AG04450 (cell line): ENCODE results near the gene AGBL3. TPM values are rescaled to one million over a fixed set of nuclear protein-coding genes. Genes with fewer than 3 reads are reported as not detected.

ENCODE experiments used
- CTCF ChIA-PET: fragments of 300-600, 350-600 bp; formaldehyde crosslinking; extraction: SDS; loops from one replicate; lab custom pipeline; 2022; ENCODE audit warnings: antibody characterized with exemption, inconsistent platforms; lab: Charles Lee
- POLR2A ChIA-PET: fragments of 350-600 bp; formaldehyde crosslinking; extraction: SDS; loops from one replicate; lab custom pipeline; 2021; ENCODE audit warnings: antibody characterized with exemption, inconsistent platforms; lab: Yijun Ruan, JAX
- DNase-seq: peaks from one replicate; pipeline ENCODE4 v3.0.0-alpha.2; 2011; ENCODE audit warnings: low read depth, low spot score
- H3K27ac ChIP-seq: one replicate; pipeline ENCODE4 v1.5.1; 2012; ENCODE audit warnings: low read depth, low read length, control low read depth
- H3K27me3 ChIP-seq: one replicate; pipeline ENCODE4 v1.6.0; 2012; ENCODE audit warnings: low read length; ENCODE audit not compliant: control insufficient read depth, insufficient read depth
- H3K4me3 ChIP-seq: 2 replicates; pipeline ENCODE4 v1.5.1; 2011; ENCODE audit warnings: mild to moderate bottlenecking, low read depth, low read length, control low read depth
- H3K9me3 ChIP-seq: 2 replicates; pipeline ENCODE4 v1.5.1; 2012; ENCODE audit warnings: low read length; ENCODE audit not compliant: control insufficient read depth, insufficient read depth
- polyA plus RNA-seq: library from polyadenylated mRNA; depleted of rRNA; stranded (reverse); fragments of >200 nt; gene quantifications from 2 replicates; pipeline ENCODE4 v1.2.3, GENCODE V29; 2011
- TF ChIP-seq, protein P1 (sequence below): IDR thresholded peaks from 2 replicates; pipeline ENCODE4 v1.5.1; 2011; ENCODE audit warnings: low read depth, low read length, control low read depth, inconsistent platforms

AGBL3 gene
- polyA plus RNA-seq, 1 experiment = 0.38 TPM

DNA sequence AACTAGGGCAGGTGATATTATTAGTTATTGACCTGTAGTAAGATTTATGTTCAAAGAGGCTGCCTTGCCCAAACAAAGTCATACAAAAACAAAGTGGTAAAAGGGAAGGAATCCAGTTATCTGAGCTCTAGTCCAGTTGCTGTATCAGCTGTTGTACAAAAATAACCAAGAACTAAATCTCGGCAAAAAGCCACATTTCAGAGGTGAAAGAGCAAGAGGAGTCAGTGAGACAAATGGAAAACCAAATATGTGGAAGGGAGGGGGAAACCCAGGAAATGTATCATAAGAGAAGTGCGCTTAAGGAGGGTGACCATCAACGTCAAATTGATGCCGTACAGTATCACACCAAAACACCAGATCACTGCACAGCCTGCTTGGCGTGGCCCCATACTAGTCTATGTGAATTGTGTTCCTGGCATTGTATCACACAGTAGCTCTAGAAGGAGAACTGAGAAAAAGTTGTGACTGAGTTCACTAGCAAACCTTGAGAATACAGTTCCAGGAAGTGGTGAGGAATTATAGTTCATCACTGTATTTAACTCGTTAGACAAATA is 6.4 kb downstream of the AGBL3 start:
- no peak for DNase-seq
- Histone ChIP-seq H3K4me3 (no peak overlapping the region), H3K27ac (no peak overlapping the region), H3K9me3 (no peaks in the 10 kb centered on the region), H3K27me3 (no peaks in the 10 kb centered on the region)
- TF ChIP-seq, protein P1, sequence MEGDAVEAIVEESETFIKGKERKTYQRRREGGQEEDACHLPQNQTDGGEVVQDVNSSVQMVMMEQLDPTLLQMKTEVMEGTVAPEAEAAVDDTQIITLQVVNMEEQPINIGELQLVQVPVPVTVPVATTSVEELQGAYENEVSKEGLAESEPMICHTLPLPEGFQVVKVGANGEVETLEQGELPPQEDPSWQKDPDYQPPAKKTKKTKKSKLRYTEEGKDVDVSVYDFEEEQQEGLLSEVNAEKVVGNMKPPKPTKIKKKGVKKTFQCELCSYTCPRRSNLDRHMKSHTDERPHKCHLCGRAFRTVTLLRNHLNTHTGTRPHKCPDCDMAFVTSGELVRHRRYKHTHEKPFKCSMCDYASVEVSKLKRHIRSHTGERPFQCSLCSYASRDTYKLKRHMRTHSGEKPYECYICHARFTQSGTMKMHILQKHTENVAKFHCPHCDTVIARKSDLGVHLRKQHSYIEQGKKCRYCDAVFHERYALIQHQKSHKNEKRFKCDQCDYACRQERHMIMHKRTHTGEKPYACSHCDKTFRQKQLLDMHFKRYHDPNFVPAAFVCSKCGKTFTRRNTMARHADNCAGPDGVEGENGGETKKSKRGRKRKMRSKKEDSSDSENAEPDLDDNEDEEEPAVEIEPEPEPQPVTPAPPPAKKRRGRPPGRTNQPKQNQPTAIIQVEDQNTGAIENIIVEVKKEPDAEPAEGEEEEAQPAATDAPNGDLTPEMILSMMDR = no peak
- CTCF ChIA-PET = no interaction called here
- POLR2A ChIA-PET = no interaction called here

DNA sequence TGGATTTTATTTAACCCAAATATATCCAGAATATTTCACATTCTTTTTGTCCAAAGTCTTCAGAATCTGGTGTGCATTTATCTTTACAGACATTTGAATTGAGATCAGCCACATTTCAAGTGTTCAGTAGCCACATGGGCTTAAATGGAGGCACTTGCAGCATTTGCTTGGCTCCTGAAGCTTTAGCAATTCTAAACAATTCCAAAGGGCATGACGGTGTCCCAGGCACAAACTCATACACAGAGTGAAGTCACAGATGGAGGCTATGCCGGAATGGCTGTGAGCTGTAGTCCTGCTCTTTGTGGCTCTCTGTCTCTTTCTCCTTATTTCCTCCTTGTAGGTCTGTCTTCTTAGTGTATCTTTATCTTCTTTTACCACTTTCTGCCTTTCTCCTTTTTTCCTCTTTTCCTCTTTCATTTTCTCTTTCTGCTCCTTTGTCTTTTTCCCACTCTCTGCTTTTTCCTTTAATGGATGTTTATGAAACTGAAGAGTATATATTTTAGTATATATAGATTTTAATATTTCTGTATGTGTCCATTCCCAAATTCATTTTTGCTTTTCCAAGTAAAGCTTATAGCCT is 7.7 kb downstream of the AGBL3 start:
- DNase-seq = no peak
- no peak overlapping the region for H3K4me3 ChIP-seq
- POLR2A ChIA-PET = no interaction called here
- TF ChIP-seq, protein P1 = no peak
- no peak overlapping the region for H3K27ac ChIP-seq
- no peaks in the 10 kb centered on the region for H3K27me3 ChIP-seq
- CTCF ChIA-PET = no interaction called here
- H3K9me3 ChIP-seq = no peaks in the 10 kb centered on the region

DNA sequence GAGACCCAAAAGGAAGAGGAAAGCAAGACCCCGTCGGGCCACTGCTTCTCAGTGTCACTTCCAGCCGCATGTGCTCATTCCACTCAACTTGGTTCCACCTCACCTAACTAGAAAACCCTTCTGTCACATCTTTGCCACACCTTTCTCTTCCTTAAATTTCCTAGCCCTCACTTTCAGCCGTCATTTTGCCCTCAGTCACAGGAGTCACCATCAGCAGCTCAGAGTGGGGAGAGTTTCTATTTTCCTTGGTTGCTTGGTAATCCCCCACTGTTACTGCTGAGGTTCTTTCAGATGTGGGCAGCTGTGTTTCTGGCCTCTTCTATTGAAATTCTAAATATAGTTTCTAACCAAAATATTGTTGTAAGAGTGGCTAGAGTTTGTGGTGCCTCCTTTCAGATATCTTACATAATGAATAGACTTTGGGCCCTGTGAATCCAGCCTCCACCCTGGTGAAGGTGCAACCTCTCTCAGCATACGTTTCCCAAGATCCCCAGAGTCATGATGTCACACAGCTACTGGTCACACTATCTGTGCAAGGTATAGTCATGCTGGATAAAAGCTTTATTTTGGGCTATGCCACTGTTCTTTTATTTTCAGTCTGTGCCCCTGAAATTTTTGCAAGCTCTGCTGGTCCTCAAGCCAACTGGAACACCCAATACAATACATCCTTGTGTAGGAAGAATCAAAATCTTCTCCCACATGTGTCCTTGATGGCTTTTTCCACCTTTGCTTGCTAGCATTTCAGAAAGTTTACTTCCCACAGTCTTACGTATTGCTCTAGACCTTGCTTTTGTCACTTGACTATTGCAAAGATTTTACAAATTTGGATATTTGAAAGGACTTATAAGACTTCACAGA is 9.2 kb downstream of the AGBL3 start:
- H3K9me3 ChIP-seq = no peaks in the 10 kb centered on the region
- H3K27ac ChIP-seq = no peak overlapping the region
- DNase-seq = no peak
- CTCF ChIA-PET = no interaction called here
- POLR2A ChIA-PET = no interaction called here
- TF ChIP-seq, protein P1 = no peak
- H3K4me3 ChIP-seq = no peak overlapping the region
- no peaks in the 10 kb centered on the region for H3K27me3 ChIP-seq

DNA sequence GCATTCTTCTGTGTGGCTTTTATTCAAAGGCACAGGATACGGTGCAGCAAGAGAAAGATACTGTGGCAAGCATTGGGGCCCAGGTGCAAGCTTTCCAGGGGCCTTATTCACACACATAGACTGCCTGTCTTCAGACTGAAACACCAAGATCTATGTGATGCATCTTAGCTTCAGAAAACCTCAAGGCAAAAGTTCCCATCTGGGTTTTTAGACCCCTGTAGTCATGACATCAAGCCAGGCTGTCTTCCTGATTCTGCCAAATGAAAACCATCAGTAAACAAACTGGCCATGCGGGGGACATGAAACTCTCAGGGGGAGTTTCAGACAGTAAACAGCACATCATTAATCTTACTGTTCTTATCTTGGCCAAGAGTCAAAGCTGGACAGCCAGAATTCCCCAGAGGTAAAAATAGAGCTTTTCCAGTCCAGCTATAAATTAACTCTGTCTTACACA is 9.8 kb downstream of the AGBL3 start:
- DNase-seq = no peak
- Histone ChIP-seq H3K27me3 (no peaks in the 10 kb centered on the region), H3K9me3 (no peaks in the 10 kb centered on the region), H3K27ac (no peak overlapping the region), H3K4me3 (no peak overlapping the region)
- POLR2A ChIA-PET = no interaction called here
- CTCF ChIA-PET = interaction anchor here (0.5 kb wide), 1 partner anchor 125 kb away, joined by 5 read pairs; no protein-coding TSS in a partner anchor
- TF ChIP-seq, protein P1 = no peak
